AG10803 (cell line): ENCODE measurements around the gene BBX.

ENCODE experiments used
- DNase-seq: peaks from one replicate; pipeline ENCODE4 v3.0.0; 2010; ENCODE audit warnings: low read depth
- H3K4me3 ChIP-seq: 2 replicates; pipeline ENCODE4 v1.5.1; 2011; ENCODE audit warnings: mild to moderate bottlenecking, low read length, control low read depth
- TF ChIP-seq, protein P1 (sequence below): conservative IDR thresholded peaks from 2 replicates; pipeline ENCODE4 v1.5.1; 2011; ENCODE audit warnings: mild to moderate bottlenecking, low read length, control low read depth, inconsistent platforms

BBX gene

DNA sequence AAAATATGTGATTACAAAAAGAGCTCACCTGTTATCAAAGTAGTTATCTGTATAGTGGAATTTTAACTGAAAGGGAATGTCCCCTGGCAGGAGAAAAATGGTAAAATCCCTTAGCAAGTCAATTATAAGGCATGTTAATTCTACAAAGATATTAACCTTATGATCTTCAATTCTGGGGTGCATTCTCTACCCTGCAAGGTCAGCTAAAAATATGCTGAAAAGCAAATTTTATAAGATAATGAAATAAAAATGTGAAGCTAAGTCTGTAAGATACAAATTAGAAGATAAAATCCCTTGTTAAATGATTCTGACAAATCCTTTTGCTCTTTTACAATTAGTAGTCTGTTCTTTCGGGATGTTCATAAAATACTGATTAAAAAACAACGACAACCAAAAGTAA lies 109.8 kb downstream of the BBX start:
- H3K4me3 ChIP-seq, result no peak overlapping the region
- TF ChIP-seq, protein P1, sequence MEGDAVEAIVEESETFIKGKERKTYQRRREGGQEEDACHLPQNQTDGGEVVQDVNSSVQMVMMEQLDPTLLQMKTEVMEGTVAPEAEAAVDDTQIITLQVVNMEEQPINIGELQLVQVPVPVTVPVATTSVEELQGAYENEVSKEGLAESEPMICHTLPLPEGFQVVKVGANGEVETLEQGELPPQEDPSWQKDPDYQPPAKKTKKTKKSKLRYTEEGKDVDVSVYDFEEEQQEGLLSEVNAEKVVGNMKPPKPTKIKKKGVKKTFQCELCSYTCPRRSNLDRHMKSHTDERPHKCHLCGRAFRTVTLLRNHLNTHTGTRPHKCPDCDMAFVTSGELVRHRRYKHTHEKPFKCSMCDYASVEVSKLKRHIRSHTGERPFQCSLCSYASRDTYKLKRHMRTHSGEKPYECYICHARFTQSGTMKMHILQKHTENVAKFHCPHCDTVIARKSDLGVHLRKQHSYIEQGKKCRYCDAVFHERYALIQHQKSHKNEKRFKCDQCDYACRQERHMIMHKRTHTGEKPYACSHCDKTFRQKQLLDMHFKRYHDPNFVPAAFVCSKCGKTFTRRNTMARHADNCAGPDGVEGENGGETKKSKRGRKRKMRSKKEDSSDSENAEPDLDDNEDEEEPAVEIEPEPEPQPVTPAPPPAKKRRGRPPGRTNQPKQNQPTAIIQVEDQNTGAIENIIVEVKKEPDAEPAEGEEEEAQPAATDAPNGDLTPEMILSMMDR, result no peak
- DNase-seq, result no peak

- DNase-seq, result no peak
- H3K4me3 ChIP-seq, result no peak overlapping the region
- TF ChIP-seq, protein P1, result no peak
Observed at GRCh38 chr3:107633327-107634098, 110.8 kb downstream of the BBX start.

DNA sequence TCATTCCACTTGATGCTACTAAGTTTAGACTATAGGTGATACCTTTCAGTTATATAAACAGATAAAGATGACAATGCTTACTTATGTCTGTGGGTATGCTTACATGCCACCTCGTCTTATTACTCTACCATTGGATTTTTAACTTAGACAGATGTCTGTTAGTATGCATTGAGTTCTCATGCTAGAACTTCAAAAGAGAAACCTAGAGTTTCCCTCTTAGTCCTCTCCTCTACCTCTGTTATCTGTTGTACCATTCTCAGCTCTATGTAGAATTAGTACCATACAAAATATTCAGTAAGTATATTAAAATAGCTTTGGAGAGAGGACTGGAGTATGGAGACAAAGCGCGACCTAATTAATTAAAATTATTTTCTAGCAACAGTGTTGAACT lies 111.3 kb downstream of the BBX start:
- TF ChIP-seq, protein P1, result no peak
- H3K4me3 ChIP-seq, result no peak overlapping the region
- DNase-seq, result no peak

DNA sequence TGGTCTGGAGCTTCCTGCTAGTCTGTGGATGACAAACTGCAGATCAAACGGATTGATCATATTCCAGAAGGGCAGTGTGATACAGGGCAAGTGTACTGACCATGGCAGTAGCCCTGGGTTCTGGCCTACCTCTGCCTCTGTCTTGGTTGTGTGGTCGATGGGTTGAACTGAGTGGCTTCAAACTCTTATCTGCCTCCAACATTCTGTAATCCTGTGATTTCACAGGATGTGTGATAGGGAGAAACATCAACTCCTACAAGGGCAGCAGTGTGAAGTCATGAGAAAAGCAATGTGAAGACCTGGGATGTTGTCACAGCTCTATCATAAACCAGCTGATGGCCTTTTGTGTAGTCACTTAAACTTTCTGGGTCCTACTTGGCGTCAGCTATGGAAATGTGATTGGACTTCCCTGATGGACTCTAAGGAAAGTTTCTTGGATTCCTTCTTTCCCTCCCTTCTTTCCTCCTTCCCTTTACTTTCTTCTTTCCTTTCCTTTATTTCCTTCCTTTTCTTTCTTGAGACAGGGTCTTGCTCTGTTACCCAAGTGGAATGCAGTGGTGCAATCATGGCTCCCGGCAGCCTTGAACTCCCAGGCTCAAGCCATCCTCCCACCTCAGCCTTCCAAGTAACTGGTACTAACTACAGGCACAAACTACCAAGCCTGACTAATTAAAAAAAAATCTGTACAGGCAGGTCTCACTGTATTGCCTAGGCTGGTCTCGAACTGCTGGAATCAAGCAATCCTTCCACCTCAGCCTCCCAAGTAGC lies 114.8 kb downstream of the BBX start:
- no peak for DNase-seq
- no peak overlapping the region for H3K4me3 ChIP-seq
- TF ChIP-seq, protein P1, result no peak

DNA sequence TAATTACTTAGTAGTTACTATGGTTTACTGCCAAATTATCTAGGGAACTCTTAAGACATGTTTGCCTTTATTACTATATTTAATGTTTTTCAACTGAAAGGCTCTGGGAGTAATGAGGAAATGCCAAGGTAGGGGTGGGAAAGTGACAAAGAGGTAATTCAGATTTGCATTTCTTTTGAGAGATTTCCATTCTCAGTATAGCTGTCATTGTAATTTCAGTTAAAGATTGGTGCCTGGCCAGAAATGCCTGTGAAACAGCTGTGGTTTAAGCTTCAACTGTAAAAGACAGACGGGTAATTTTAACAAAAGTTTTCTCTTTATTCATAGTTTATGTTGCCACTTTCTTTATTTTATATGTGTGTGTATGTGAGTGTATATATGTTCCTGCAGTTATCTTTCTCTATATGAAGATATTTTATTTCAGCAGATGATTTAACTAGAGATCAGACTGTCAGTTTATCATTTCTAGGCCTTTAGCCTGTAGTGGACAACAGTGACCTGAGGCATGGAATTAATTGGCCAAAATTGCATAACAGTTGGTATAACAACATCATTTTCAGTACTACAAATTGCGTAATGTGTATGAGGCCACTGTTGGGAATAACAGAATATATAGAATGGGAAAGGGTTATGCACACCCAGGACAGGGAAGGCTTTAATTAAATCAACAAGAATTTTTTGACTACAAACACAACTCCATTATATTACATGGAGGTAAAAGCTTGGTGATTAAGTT lies 119.0 kb downstream of the BBX start:
- peak; percentile 69 for DNase-seq
- TF ChIP-seq, protein P1, result no peak
- no peak overlapping the region for H3K4me3 ChIP-seq

DNA sequence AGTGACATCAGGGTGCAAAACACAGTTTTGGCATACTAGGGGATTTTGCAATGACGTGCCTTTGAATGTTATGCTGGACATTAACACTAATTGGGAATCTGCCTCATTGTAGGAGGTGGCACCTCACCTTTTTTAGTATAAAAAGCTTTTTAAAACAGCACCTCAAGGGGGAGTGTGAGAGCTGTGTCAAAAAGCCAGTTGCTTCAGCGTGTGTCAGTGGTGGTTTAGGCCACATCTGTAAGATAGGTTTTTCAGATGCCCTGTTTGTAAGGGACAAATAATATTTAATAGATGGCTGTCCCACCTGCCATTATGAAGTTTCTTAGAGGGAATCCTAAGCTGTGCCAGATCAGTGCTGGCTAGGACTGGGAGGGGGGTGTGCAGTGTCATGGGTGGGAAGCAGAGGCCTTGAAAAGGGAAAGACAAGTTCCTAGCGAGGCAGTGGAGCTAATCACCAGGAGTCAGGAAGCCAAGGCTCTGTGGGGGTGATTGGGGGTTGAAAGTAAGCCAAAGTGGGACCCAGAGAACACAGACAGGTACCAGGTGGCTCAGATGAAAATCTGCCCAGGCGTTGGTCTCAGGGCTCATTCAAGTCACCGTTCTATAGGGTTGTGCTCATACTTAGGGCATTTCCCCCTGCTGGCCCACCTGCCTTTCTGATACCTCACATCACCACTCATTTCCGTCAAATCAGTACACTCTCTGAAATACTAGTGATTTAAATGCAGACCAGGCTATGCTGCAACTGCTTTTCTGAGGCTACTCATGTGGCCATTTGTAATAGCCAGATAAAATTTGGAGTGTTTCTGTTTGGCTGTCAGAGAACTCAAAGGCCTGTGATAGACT lies 120.5 kb downstream of the BBX start:
- DNase-seq, result no peak
- TF ChIP-seq, protein P1, result no peak
- H3K4me3 ChIP-seq, result no peak overlapping the region
